Heart right ventricle (tissue), 16 donors: ENCODE results near the gene TULP4. TPM values are rescaled to one million over a fixed set of nuclear protein-coding genes. Genes with fewer than 3 reads are reported as not detected.
A peak's percentile ranks its signal among the peaks of the same experiment; 100 is the strongest.

Source experiments
- ATAC-seq, 8 donors: fragments of 200-7000 bp; cut with Tn5 transposase; one replicate each; pipeline ENCODE4 v1.9.1; 2020; ENCODE audit warnings: mild to moderate bottlenecking in 8 of 8, moderate library complexity in 8 of 8, moderate number of reproducible peaks in 1 of 8
- DNase-seq, 2 donors: peaks; one replicate each; pipeline ENCODE4 v3.0.0-alpha.2; 2020
- H3K27ac ChIP-seq, 10 donors: fragments of 200-600 bp; sonication (generic) in 2 of 10; one replicate each; pipeline versions ENCODE4 v1.5.0 to v1.8.0; 2020 to 2022; ENCODE audit warnings: mild to moderate bottlenecking in 3 of 10
- H3K27me3 ChIP-seq, 7 donors: fragments of 200-600 bp; one replicate each; pipeline ENCODE4 v1.8.0; 2021 to 2022; ENCODE audit warnings: mild to moderate bottlenecking in 2 of 7
- H3K36me3 ChIP-seq, 9 donors: fragments of 200-600 bp; sonication (generic) in 1 of 9; one replicate each; pipeline versions ENCODE4 v1.5.0 to v1.8.0; 2020 to 2022; ENCODE audit warnings: mild to moderate bottlenecking in 2 of 9
- H3K4me1 ChIP-seq, 9 donors: fragments of 200-600 bp; sonication (generic) in 1 of 9; one replicate each; pipeline versions ENCODE4 v1.5.0 to v1.8.0; 2020 to 2022; ENCODE audit warnings: mild to moderate bottlenecking in 4 of 9
- H3K4me3 ChIP-seq, 10 donors: fragments of 200-600 bp; sonication (generic) in 2 of 10; one replicate each; pipeline versions ENCODE4 v1.5.0 to v1.8.0; 2020 to 2022; ENCODE audit warnings: mild to moderate bottlenecking in 7 of 10, moderate library complexity in 2 of 10
- H3K9me3 ChIP-seq, 11 donors: fragments of 200-600 bp in 10 of 11; sonication (generic) in 2 of 11; one replicate each; pipeline versions ENCODE4 v1.5.0 to v1.8.0; 2013 to 2022; ENCODE audit warnings: mild to moderate bottlenecking in 2 of 11, control low read depth in 1 of 11, moderate library complexity in 1 of 11
- CTCF ChIP-seq, 9 donors: fragments of 200-600 bp; sonication (generic) in 2 of 9; IDR thresholded peaks; one replicate each; pipeline versions ENCODE4 v1.5.0 to v1.8.0; 2021 to 2022; ENCODE audit warnings: antibody characterized with exemption in 9 of 9, mild to moderate bottlenecking in 5 of 9, moderate library complexity in 1 of 9
- WGBS, 2 donors: extraction: QIAGEN DNeasy Blood & Tissue Kit; methylation state at CpG; one replicate each; pipeline ENCODE4 v1.1.7; 2013; ENCODE audit warnings: inconsistent platforms in 1 of 2; 5-methylcytosine and 5-hydroxymethylcytosine counted together
- intact Hi-C, 10 donors: fragments of 100-400 bp; cut with DNase I; formaldehyde crosslinking; loops; one replicate each; pipeline versions ENCODE4 v1.11.1 to v1.14.2; 2022
- polyA plus RNA-seq, 2 donors: library from polyadenylated mRNA; stranded (reverse); fragments of 200-250 nt; gene quantifications; one replicate each; pipeline ENCODE4 v1.2.3, GENCODE V29; 2013
- total RNA-seq, 10 donors: library from RNA; stranded (reverse); fragmentation: NEBNext Ultra II Directional in 3 of 10; extraction: Animal tissue kit (Norgen Biotek cat#: 25700) in 3 of 10; gene quantifications; one replicate each; pipeline versions ENCODE4 v1.2.1 to v1.2.4, GENCODE V29; 2021 to 2023
- donor health status: Arrhythmogenic right ventricular cardiomyopathy.
- donor health status: ischemic (EF 13 %, LVEDD 7.1; RV severe dilation, severe dysfunction).
- donor health status: healthy with polysubstance abuse.
- donor health status: DM: no; HTN: yes; CAD: no.
- donor health status: DM: no; HTN: no; CAD: no.
- donor health status: ischemic (EF 25% LVEDD 6.9; RV normal size, moderate dysfunction).
- donor health status: ischemic (EF 25% LVEDD 5.7; RV mildly dilated, moderate dysfunction).
- donor health status: healthy.
- donor health status: DM: yes; HTN: yes; CAD: no.
- donor health status: Ischemic cardiomyopathy.
- donor health status: ischemic (EF 35%, LVEDD 5.7; RV mildly dilated, moderate dysfunction).
- donor health status: nonischemic (EF 11% LVEDD 7.7; RV severe dilation, severe dysfunction).
- donor health status: DM: yes; HTN: yes; CAD: no.
- donor health status: PGD.
- donor health status: ischemic (EF 29% LVEDD 5.4; RV normal size, mild dysfunction).
- donor health status: nonischemic (EF 23%, LVEDD 6.1; RV moderate dilation, normal function).

The TULP4 gene
- total and polyA plus RNA-seq, 12 donors: 2.1 to 127 (median 99.2) TPM

- WGBS, 2 donors: 93 to 98% methylated on average over 7 of the region's 7 CpGs
Measured at GRCh38 chr6:158384671-158385110, 72.4 kb downstream of the TULP4 start.

GRCh38 chr6:158387036-158387435, 74.8 kb downstream of the TULP4 start:
- intact Hi-C loops: no loop called here

More at GRCh38 chr6:158384671-158385110, 72.4 kb downstream of the TULP4 start:
- intact Hi-C loops: no loop called here
- H3K4me1 ChIP-seq: no peaks in the 10 kb centered on the region
- H3K27me3 ChIP-seq: no peaks in the 10 kb centered on the region
- no peaks in the 10 kb centered on the region for H3K9me3 ChIP-seq
- H3K27ac ChIP-seq: no peak overlapping the region
- no peak overlapping the region for H3K4me3 ChIP-seq
- H3K36me3 ChIP-seq: no peaks in the 10 kb centered on the region
- DNase-seq: no peak
- no peak for ATAC-seq
- TF ChIP-seq CTCF (IDR thresholded peaks at IDR 0.05): no peak

DNA sequence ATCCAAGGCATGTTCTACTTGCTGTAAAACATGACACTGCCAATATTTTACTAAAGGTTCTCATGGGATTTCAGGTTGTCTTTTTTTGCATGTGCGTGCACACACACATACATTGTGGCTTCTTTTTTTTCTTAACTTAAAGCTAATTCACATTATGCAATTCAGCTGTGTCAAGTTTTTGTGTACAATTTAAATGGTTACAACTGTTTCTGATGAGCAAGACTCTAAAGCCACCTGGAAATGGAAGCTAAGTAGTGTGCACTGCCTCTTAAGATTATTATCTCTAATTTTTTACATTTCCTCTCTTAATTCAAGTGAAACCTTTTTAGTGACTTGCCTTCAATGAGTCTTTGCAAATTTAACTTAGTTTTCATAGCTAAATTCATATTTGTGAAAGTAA, 75.3 kb downstream of the TULP4 start:
- intact Hi-C loops: no loop called here

More at GRCh38 chr6:158387036-158387435, 74.8 kb downstream of the TULP4 start:
- DNase-seq (no peak), ATAC-seq (no peak)
- Histone ChIP-seq H3K36me3 (no peaks in the 10 kb centered on the region), H3K27me3 (no peaks in the 10 kb centered on the region), H3K27ac (no peak overlapping the region), H3K4me1 (no peaks in the 10 kb centered on the region), H3K4me3 (no peak overlapping the region), H3K9me3 (peaks cover 0 to 4% (median 0%) of the 10 kb centered on the region in 11 donors)
- WGBS, 2 donors: 85 to 88% methylated on average over 3 of the region's 3 CpGs
- peak in 2 of 9 donors; percentile 18 to 19 for TF ChIP-seq CTCF (IDR thresholded peaks at IDR 0.05)

GRCh38 chr6:158388727-158389126, 76.5 kb downstream of the TULP4 start:
- intact Hi-C loops: no loop called here
- DNase-seq: no peak
- 40 to 65% methylated on average over 2 of the region's 2 CpGs for WGBS, 2 donors

More for the DNA sequence above, 75.3 kb downstream of the TULP4 start:
- TF ChIP-seq CTCF (IDR thresholded peaks at IDR 0.05): no peak
- ATAC-seq (no peak), DNase-seq (no peak)
- Histone ChIP-seq H3K36me3 (no peaks in the 10 kb centered on the region), H3K4me1 (no peaks in the 10 kb centered on the region), H3K27ac (no peak overlapping the region), H3K4me3 (no peak overlapping the region), H3K27me3 (no peaks in the 10 kb centered on the region), H3K9me3 (peaks cover 0 to 4% (median 0%) of the 10 kb centered on the region in 11 donors)
- WGBS, 2 donors: 95 to 97% methylated on average over 1 of the region's 1 CpG

More at GRCh38 chr6:158388727-158389126, 76.5 kb downstream of the TULP4 start:
- H3K4me3 ChIP-seq: no peak overlapping the region
- no peak for TF ChIP-seq CTCF (IDR thresholded peaks at IDR 0.05)
- H3K9me3 ChIP-seq: peaks cover 0 to 10% (median 0%) of the 10 kb centered on the region in 11 donors
- ATAC-seq: no peak
- H3K27me3 ChIP-seq: no peaks in the 10 kb centered on the region
- no peak overlapping the region for H3K27ac ChIP-seq
- no peaks in the 10 kb centered on the region for H3K4me1 ChIP-seq
- no peaks in the 10 kb centered on the region for H3K36me3 ChIP-seq
